GM21381 (cell line): ENCODE data around the gene C2orf92.
"Not testable (repeated sequence)": the region's sequence is repeated elsewhere in the genome, so short reads cannot be mapped to it uniquely, and the experiment has no call there.

Source experiments
- ATAC-seq: cut with Tn5 transposase; IDR thresholded peaks from one replicate; pipeline ENCODE4 v1.9.1; 2021; ENCODE audit warnings: mild to moderate bottlenecking, moderate library complexity; ENCODE audit not compliant: unreplicated experiment

The C2orf92 gene

GRCh38 chr2:97688062-97688827 lies 18.7 kb downstream of the C2orf92 start:
- no peak for ATAC-seq

GRCh38 chr2:97691166-97691565 lies 21.7 kb downstream of the C2orf92 start:
- ATAC-seq = no peak

GRCh38 chr2:97693476-97693875 lies 24.0 kb downstream of the C2orf92 start:
- no peak for ATAC-seq

- ATAC-seq = no peak
Observed at GRCh38 chr2:97695744-97696143, 26.2 kb downstream of the C2orf92 start.

GRCh38 chr2:97697252-97698235 lies 28.0 kb downstream of the C2orf92 start:
- ATAC-seq = peak; percentile 81

GRCh38 chr2:97698530-97698929 lies 29.0 kb downstream of the C2orf92 start:
- no peak for ATAC-seq

GRCh38 chr2:97699765-97700444 lies 30.4 kb downstream of the C2orf92 start:
- ATAC-seq = no peak

GRCh38 chr2:97701186-97701585 lies 31.7 kb downstream of the C2orf92 start:
- no peak for ATAC-seq

- no peak for ATAC-seq
Observed at GRCh38 chr2:97701851-97702465, 32.4 kb downstream of the C2orf92 start.

GRCh38 chr2:97702731-97703470 lies 33.4 kb downstream of the C2orf92 start:
- no peak for ATAC-seq

GRCh38 chr2:97703741-97704140 lies 34.2 kb downstream of the C2orf92 start:
- no peak for ATAC-seq

- no peak for ATAC-seq
Observed at GRCh38 chr2:97704989-97705388, 35.5 kb downstream of the C2orf92 start.

- no peak for ATAC-seq
Observed at GRCh38 chr2:97706112-97706511, 36.6 kb downstream of the C2orf92 start.

- ATAC-seq = no peak
Observed at GRCh38 chr2:97706708-97707345, 37.3 kb downstream of the C2orf92 start.

GRCh38 chr2:97707362-97708047 lies 38.0 kb downstream of the C2orf92 start:
- no peak for ATAC-seq

- ATAC-seq = no peak
Observed at GRCh38 chr2:97708048-97708380, 38.5 kb downstream of the C2orf92 start.

- no peak for ATAC-seq
Observed at GRCh38 chr2:97708608-97709007, 39.1 kb downstream of the C2orf92 start.

- ATAC-seq = no peak
Observed at GRCh38 chr2:97711394-97711711, 41.8 kb downstream of the C2orf92 start.

GRCh38 chr2:97712175-97712574 lies 42.7 kb downstream of the C2orf92 start:
- ATAC-seq = not testable (repeated sequence)
